Lower lobe of right lung (tissue), 2 donors: ENCODE data around the gene FCRL2. TPM values are rescaled to one million over a fixed set of nuclear protein-coding genes. Genes with fewer than 3 reads are reported as not detected.

ENCODE experiments used
- ATAC-seq, 2 donors: fragments of 200-7000 bp; cut with Tn5 transposase; one replicate each; pipeline ENCODE4 v1.9.1; 2020 to 2022; ENCODE audit warnings: mild to moderate bottlenecking in 2 of 2, moderate library complexity in 2 of 2
- DNase-seq: peaks from one replicate; pipeline ENCODE4 v3.0.0-alpha.2; 2020
- H3K27ac ChIP-seq: fragments of 200-600 bp; one replicate; pipeline ENCODE4 v1.8.0; 2022
- H3K27me3 ChIP-seq: fragments of 200-600 bp; one replicate; pipeline ENCODE4 v1.8.0; 2022; ENCODE audit warnings: low read depth
- H3K36me3 ChIP-seq: fragments of 200-600 bp; one replicate; pipeline ENCODE4 v1.8.0; 2022; ENCODE audit warnings: mild to moderate bottlenecking
- H3K4me1 ChIP-seq: fragments of 200-600 bp; one replicate; pipeline ENCODE4 v1.8.0; 2022
- H3K4me3 ChIP-seq: fragments of 200-600 bp; one replicate; pipeline ENCODE4 v1.8.0; 2022; ENCODE audit warnings: mild to moderate bottlenecking
- H3K9me3 ChIP-seq: fragments of 200-600 bp; one replicate; pipeline ENCODE4 v1.8.0; 2022
- CTCF ChIP-seq: fragments of 200-600 bp; IDR thresholded peaks from one replicate; pipeline ENCODE4 v1.8.0; 2022; ENCODE audit warnings: antibody characterized with exemption, mild to moderate bottlenecking
- intact Hi-C: fragments of 100-400 bp; cut with DNase I; formaldehyde crosslinking; loops from one replicate; pipeline ENCODE4 v1.11.0; 2022
- total RNA-seq: library from RNA; stranded (reverse); fragmentation: NEBNext Ultra II Directional; extraction: Animal tissue kit (Norgen Biotek cat#: 25700); gene quantifications from one replicate; pipeline ENCODE4 v1.2.1, GENCODE V29; 2021
- donor health status: DM: no; HTN: yes; CAD: no; lungs with severe emphysema.

Gene FCRL2
- total RNA-seq, 1 donor from 2014 or later = 1.3 TPM

GRCh38 chr1:157732755-157733154 lies 44.2 kb downstream of the FCRL2 start:
- intact Hi-C loops = no loop called here
- TF ChIP-seq CTCF = no peak
- no peak for ATAC-seq

GRCh38 chr1:157725221-157725577 lies 51.7 kb downstream of the FCRL2 start:
- no peak for TF ChIP-seq CTCF
- ATAC-seq (no peak), DNase-seq (no peak)
- Histone ChIP-seq H3K4me1 (no peaks in the 10 kb centered on the region), H3K27me3 (no peaks in the 10 kb centered on the region), H3K9me3 (no peaks in the 10 kb centered on the region), H3K36me3 (no peaks in the 10 kb centered on the region), H3K4me3 (no peak overlapping the region), H3K27ac (no peak overlapping the region)
- intact Hi-C loops = no loop called here

More at GRCh38 chr1:157732755-157733154, 44.2 kb downstream of the FCRL2 start:
- H3K9me3 ChIP-seq = no peaks in the 10 kb centered on the region
- no peak overlapping the region for H3K27ac ChIP-seq
- H3K4me3 ChIP-seq = no peak overlapping the region
- H3K27me3 ChIP-seq = no peaks in the 10 kb centered on the region
- H3K36me3 ChIP-seq = no peaks in the 10 kb centered on the region
- peaks cover 7% of the 10 kb centered on the region for H3K4me1 ChIP-seq
- no peak for DNase-seq

- H3K27me3 ChIP-seq = no peaks in the 10 kb centered on the region
- no peak overlapping the region for H3K27ac ChIP-seq
- no peaks in the 10 kb centered on the region for H3K36me3 ChIP-seq
- intact Hi-C loops = no loop called here
- TF ChIP-seq CTCF = no peak
- H3K4me3 ChIP-seq = no peak overlapping the region
- ATAC-seq (no peak), DNase-seq (no peak)
- no peaks in the 10 kb centered on the region for H3K9me3 ChIP-seq
- no peaks in the 10 kb centered on the region for H3K4me1 ChIP-seq
Measured at GRCh38 chr1:157724537-157725220, 52.3 kb downstream of the FCRL2 start.

GRCh38 chr1:157723157-157723556 lies 53.8 kb downstream of the FCRL2 start:
- Histone ChIP-seq H3K9me3 (no peaks in the 10 kb centered on the region), H3K27me3 (no peaks in the 10 kb centered on the region), H3K4me1 (no peaks in the 10 kb centered on the region), H3K27ac (no peak overlapping the region), H3K36me3 (no peaks in the 10 kb centered on the region), H3K4me3 (no peak overlapping the region)
- no peak for TF ChIP-seq CTCF
- DNase-seq = no peak
- ATAC-seq = no peak
- intact Hi-C loops = no loop called here

GRCh38 chr1:157721985-157722384 lies 54.9 kb downstream of the FCRL2 start:
- Histone ChIP-seq H3K36me3 (no peaks in the 10 kb centered on the region), H3K4me1 (no peaks in the 10 kb centered on the region), H3K9me3 (no peaks in the 10 kb centered on the region), H3K4me3 (no peak overlapping the region), H3K27me3 (no peaks in the 10 kb centered on the region), H3K27ac (no peak overlapping the region)
- intact Hi-C loops = no loop called here
- no peak for TF ChIP-seq CTCF
- ATAC-seq (no peak), DNase-seq (no peak)
